ENCODE measurements around the gene PIP5K1B. TPM values are rescaled to one million over a fixed set of nuclear protein-coding genes. Genes with fewer than 3 reads are reported as not detected.

PIP5K1B gene
- total and polyA plus RNA-seq, 4 donors, result 0.09 to 30.9 (median 0.29) TPM

DNA sequence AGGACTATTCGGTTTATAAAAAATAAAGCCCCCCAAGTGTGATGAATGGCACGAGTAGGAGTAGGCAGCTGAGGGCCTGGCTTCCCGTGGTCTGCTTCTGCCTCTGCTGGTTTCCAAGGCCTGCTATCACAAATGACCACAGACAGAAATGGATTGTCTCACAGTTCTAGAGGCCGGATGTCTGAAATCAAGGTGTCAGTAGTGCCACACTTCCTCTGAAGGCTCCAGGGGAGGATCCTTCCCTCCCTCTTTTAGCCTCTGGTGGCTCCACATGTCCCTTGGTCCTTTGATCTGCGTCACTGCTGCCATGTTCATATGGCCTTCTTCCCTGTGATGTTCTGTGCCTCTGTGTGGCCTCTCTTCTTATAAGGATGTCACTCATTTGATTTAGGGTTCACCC lies 293.8 kb downstream of the PIP5K1B start:
- no peak overlapping the region for H3K27ac ChIP-seq (ENCODE audit: low read depth in 1 of 2, low read length in 2 of 2)
- H3K9ac ChIP-seq (ENCODE audit: low read depth in 1 of 2, low read length in 2 of 2), result no peak overlapping the region
- H3K9me3 ChIP-seq (ENCODE audit: control insufficient read depth in 4 of 4, low read length in 3 of 4), result no peaks in the 10 kb centered on the region
- H3K36me3 ChIP-seq (ENCODE audit: control insufficient read depth in 4 of 4, insufficient read depth in 3 of 4, low read depth in 1 of 4, low read length in 3 of 4), result no peaks in the 10 kb centered on the region
- TF ChIP-seq ZBTB33 (IDR thresholded peaks at IDR 0.05) (no peak), EGR1 (IDR thresholded peaks at IDR 0.05; ENCODE audit: low read depth in 2 of 2) (no peak), FOXA2 (IDR thresholded peaks at IDR 0.05) (no peak), MAX (IDR thresholded peaks at IDR 0.05) (no peak), REST (IDR thresholded peaks at IDR 0.05) (no peak), FOXA1 (IDR thresholded peaks at IDR 0.05) (no peak), GABPA (IDR thresholded peaks at IDR 0.05 in 1 of 2, conservative IDR thresholded peaks at IDR 0.05 in 1 of 2) (no peak), TAF1 (conservative IDR thresholded peaks at IDR 0.05) (no peak), CTCF (IDR thresholded peaks at IDR 0.05; ENCODE audit: low read depth, low read length, missing input control) (no peak), RAD21 (IDR thresholded peaks at IDR 0.05) (no peak), HNF4G (IDR thresholded peaks at IDR 0.05) (no peak), RXRA (IDR thresholded peaks at IDR 0.05) (no peak), YY1 (IDR thresholded peaks at IDR 0.05) (no peak), SP1 (IDR thresholded peaks at IDR 0.05) (no peak), HNF4A (conservative IDR thresholded peaks at IDR 0.05) (no peak), NR2F2 (IDR thresholded peaks at IDR 0.05) (no peak)
- DNase-seq (ENCODE audit: low spot score), result no peak
- WGBS, result 56% methylated on average over 5 of the region's 5 CpGs
- H3K27me3 ChIP-seq (ENCODE audit: control insufficient read depth in 4 of 4, insufficient read depth in 4 of 4, low read length in 3 of 4), result peaks cover 0 to 2% (median 0%) of the 10 kb centered on the region in 4 donors
- H3K4me1 ChIP-seq (ENCODE audit: control insufficient read depth in 4 of 4, insufficient read depth in 4 of 4, low read length in 3 of 4), result peaks cover 0 to 6% (median 0%) of the 10 kb centered on the region in 4 donors
- no peak overlapping the region for H3K4me3 ChIP-seq (ENCODE audit: low read depth in 1 of 3, low read length in 3 of 3)
